ENCODE measurements around the gene KIF2C.
A peak's percentile ranks its signal among the peaks of the same experiment; 100 is the strongest.

Gene KIF2C

DNA sequence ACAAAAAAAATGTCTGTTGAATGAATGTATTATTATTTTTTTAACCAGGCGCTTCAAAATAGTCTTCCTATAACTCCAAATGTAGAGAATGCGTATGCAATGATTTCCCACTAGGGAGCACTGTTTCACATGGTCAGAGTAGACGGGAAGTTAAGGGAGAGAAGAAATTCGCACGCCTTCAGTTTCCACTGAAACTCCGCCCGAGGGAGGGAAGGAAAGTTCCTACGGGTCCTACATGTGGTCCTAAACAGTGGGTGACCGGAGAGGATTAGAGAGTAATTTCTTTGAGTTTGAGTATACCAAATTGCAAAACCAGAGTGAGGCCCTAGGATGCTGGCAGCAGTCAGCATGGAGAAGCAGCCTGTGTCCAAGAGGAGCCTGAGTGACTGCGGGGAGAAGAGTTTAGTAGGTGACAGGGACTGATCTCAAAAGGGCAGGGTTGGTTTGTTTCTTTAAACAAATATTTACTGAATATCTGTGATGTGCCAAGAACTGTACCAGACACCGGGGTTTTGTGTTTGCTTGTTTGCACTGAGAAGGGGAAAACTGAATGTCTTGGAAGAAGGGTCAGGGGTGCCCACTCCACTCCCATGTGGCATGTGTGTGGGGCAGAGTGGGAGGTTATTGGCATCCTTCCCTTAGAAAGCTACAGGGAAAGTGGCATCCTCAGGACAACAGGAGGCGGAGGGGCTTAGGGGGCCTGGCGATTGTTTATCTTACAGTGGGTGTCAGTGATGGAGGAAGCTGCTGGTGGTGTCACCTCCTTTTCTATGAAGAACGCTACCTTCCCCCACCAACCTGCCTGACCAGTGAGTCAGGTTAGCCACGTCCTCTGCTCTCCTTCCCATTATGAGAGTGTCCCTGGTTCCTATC, 31.4 kb upstream of the KIF2C start:
- TF ChIP-seq TEAD4 (IDR thresholded peaks at IDR 0.05) (no peak), RAD21 (IDR thresholded peaks at IDR 0.05; ENCODE audit: low read depth) (peak; percentile 41; the same call in 1 of the 2 replicates)

DNA sequence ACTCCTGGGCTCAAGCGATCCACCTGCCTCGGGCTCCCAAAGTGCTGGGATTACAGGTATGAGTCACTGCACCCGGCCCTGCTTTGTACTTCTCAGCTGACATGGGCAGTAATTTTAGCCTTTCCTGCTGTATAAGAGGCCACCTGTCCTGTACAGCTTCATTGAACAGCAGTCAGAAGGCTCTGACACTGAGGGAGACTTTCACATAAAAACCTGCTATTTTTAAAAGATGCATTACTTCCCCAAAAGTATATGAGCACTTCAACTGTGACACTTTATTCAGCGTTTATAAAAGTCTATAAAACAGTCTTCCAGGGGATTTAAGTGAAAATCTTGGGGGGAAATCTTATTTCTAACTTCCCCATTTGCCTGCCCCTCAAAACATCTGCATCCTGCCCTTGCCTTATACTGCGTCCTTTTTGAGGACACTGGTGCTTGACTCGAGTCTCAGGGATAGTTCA, 26.3 kb upstream of the KIF2C start:
- TF ChIP-seq USF1 (IDR thresholded peaks at IDR 0.05) (no peak), NFIC (IDR thresholded peaks at IDR 0.05) (no peak), CREB1 (IDR thresholded peaks at IDR 0.05; ENCODE audit: low read depth) (no peak), EGR1 (IDR thresholded peaks at IDR 0.05) (no peak), YY1 (IDR thresholded peaks at IDR 0.05; ENCODE audit: low read depth) (no peak), TEAD4 (IDR thresholded peaks at IDR 0.05) (no peak), RAD21 (IDR thresholded peaks at IDR 0.05; ENCODE audit: low read depth) (no peak), CEBPB (IDR thresholded peaks at IDR 0.05) (no peak), EP300 (IDR thresholded peaks at IDR 0.05; ENCODE audit: borderline replicate concordance) (no peak), TAF1 (IDR thresholded peaks at IDR 0.05; ENCODE audit: low read depth) (no peak), ZBTB7A (IDR thresholded peaks at IDR 0.05; ENCODE audit: low read depth) (no peak)
- TF ChIP-seq, protein P1, sequence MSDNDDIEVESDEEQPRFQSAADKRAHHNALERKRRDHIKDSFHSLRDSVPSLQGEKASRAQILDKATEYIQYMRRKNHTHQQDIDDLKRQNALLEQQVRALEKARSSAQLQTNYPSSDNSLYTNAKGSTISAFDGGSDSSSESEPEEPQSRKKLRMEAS (IDR thresholded peaks at IDR 0.05) = no peak

DNA sequence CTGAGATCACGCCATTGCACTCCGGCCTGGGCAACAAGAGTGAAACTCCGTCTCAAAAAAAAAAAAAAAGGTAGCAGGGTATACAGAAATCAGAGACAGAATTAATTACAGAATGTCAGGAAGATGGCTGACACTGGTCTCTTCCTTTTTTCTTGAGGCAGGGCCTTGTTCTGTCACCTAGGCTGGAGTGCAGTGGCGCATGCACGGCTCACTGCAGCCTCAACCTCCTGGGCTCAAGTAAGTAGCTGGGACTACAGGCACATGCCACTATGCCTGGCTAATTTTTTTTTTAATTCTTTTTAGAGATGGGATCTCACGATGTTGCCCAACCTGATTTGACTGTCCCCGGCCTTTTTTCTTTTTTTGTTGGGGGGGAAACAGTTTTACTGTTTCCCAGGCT, 25.1 kb upstream of the KIF2C start:
- TF ChIP-seq ZBTB7A (IDR thresholded peaks at IDR 0.05; ENCODE audit: low read depth) (no peak), FOXM1 (IDR thresholded peaks at IDR 0.05; ENCODE audit: borderline replicate concordance, low read depth) (no peak), NFIC (IDR thresholded peaks at IDR 0.05) (no peak), CEBPB (IDR thresholded peaks at IDR 0.05) (no peak), TCF12 (IDR thresholded peaks at IDR 0.05; ENCODE audit: low read depth) (no peak), TEAD4 (IDR thresholded peaks at IDR 0.05) (no peak), TAF1 (IDR thresholded peaks at IDR 0.05; ENCODE audit: low read depth) (no peak), EGR1 (IDR thresholded peaks at IDR 0.05) (no peak), CREB1 (IDR thresholded peaks at IDR 0.05; ENCODE audit: low read depth) (no peak), REST (IDR thresholded peaks at IDR 0.05; ENCODE audit: low read depth) (no peak), YY1 (IDR thresholded peaks at IDR 0.05; ENCODE audit: low read depth) (no peak), EP300 (IDR thresholded peaks at IDR 0.05; ENCODE audit: borderline replicate concordance) (no peak)
- TF ChIP-seq, protein P1 (IDR thresholded peaks at IDR 0.05) = no peak

DNA sequence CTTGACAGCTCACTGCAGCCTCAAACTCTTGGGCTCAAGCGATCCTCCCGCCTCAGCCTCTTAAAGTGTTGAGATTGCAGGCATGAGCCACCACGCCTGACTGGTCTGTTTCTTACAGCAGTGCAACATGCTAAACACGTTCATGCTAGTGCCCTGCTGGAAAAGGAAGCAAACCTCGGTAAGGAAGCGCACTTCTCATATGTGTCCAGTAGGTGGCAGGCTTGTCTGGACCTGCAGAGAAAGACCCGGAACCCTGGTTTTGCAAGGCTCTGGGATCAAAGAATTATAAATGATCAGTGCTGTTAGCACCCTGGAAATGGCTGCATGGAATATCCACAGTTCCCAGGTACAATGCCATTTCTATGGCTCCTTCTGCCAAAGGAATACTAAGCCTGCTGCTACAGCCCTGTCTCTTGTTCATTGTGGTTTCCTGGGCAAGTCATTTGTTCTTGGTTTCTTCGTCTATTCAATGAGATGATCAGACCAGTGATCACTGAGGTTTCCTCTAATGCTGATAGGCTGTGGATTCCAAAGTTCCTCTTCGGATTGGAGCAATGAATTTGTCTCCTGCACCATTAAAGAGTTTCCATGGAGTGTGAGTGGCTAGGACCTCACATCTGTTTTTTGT, 24.6 kb upstream of the KIF2C start:
- TF ChIP-seq USF1 (IDR thresholded peaks at IDR 0.05) (no peak), RAD21 (IDR thresholded peaks at IDR 0.05; ENCODE audit: low read depth) (peak; percentile 74), REST (IDR thresholded peaks at IDR 0.05; ENCODE audit: low read depth) (no peak), TCF12 (IDR thresholded peaks at IDR 0.05; ENCODE audit: low read depth) (no peak)
- TF ChIP-seq, protein P1 (IDR thresholded peaks at IDR 0.05) = 0 out of 2 replicates have a peak, but pooled peaks have one; percentile 13

- TF ChIP-seq RAD21 (IDR thresholded peaks at IDR 0.05; ENCODE audit: low read depth) (no peak), TEAD4 (IDR thresholded peaks at IDR 0.05) (peak; percentile 41; the same call in 1 of the 2 replicates)
Measured at GRCh38 chr1:44717156-44717555, 22.5 kb upstream of the KIF2C start.

DNA sequence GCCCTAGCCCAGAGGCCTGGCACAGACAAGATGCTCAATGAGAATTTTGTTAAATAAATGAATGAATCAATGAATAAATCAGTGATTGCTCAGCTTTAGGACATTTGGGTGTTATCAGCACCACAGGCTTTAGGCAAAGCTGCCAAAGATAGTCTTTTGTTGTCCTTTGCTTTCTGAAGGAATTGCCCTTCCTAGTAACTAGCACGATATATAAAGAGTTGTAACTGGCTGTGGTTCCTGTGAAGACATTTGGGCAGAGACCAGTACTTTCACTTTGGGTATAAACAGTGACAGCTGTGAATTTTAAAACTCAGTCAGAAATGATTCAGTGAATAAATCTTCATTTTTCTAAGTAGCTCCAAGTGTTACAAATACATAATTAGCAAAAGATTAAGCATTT, 22.0 kb upstream of the KIF2C start:
- no peak for TF ChIP-seq EP300 (IDR thresholded peaks at IDR 0.05; ENCODE audit: borderline replicate concordance)
